Measurements from ENCODE around the gene SEC14L2. TPM values are rescaled to one million over a fixed set of nuclear protein-coding genes. Genes with fewer than 3 reads are reported as not detected.

The SEC14L2 gene
- total and polyA plus RNA-seq, 2 donors (not counting 1 experiment from before 2014, with no cell fraction given) = 0.24 to 0.67 TPM

DNA sequence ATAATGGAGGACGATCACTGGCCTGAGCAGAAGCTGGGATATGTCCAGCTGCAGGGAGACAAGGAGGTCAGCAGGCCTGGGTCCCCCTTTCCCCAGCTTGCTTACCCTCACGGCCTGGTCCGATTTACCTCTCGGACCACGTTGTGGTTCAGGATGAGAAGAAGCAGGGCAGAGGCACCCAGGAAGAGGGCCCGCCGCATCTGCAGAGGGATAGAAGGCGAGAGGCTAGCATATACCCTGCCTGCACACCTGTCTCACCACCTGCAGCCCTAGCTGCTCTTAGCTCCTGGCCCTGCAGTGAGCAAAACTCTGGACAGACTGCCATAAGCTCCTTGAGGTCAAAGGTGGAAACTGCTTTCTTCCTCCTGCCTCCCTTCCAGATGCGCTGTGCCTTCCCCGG lies 10.9 kb upstream of the SEC14L2 start:
- no peaks in the 10 kb centered on the region for H3K27me3 ChIP-seq (replicated peaks in 1 of 4; ENCODE audit: control extremely low read depth in 1 of 4, control insufficient read depth in 3 of 4, insufficient read depth in 4 of 4, low read length in 3 of 4)
- H3K27ac ChIP-seq (ENCODE audit: low read length in 2 of 2) = no peak overlapping the region
- ChIA-PET CTCF (interaction anchor here (0.6 to 19.9 kb wide), 7 partner anchors 17 to 278 kb away, joined by 3 to 510 read pairs (median 4); partner anchors contain the start of genes CASTOR1, CCDC157 and SF3A1), POLR2A (interaction anchor here (3.1 kb wide), 1 partner anchor 98 kb away, joined by 20 read pairs; the partner anchor contains the start of gene CASTOR1)
- TF ChIP-seq, protein P1, sequence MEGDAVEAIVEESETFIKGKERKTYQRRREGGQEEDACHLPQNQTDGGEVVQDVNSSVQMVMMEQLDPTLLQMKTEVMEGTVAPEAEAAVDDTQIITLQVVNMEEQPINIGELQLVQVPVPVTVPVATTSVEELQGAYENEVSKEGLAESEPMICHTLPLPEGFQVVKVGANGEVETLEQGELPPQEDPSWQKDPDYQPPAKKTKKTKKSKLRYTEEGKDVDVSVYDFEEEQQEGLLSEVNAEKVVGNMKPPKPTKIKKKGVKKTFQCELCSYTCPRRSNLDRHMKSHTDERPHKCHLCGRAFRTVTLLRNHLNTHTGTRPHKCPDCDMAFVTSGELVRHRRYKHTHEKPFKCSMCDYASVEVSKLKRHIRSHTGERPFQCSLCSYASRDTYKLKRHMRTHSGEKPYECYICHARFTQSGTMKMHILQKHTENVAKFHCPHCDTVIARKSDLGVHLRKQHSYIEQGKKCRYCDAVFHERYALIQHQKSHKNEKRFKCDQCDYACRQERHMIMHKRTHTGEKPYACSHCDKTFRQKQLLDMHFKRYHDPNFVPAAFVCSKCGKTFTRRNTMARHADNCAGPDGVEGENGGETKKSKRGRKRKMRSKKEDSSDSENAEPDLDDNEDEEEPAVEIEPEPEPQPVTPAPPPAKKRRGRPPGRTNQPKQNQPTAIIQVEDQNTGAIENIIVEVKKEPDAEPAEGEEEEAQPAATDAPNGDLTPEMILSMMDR (IDR thresholded peaks at IDR 0.05) = no peak
- TF ChIP-seq EZH2 (IDR thresholded peaks at IDR 0.05; ENCODE audit: borderline replicate concordance, insufficient read depth, low read depth, low read length, poor library complexity, severe bottlenecking) = no peak
- Mint-ChIP-seq H3K4me1 (peaks cover 9% of the 10 kb centered on the region), H3K9me3 (ENCODE audit: insufficient read depth) (no peaks in the 10 kb centered on the region), H3K4me3 (peak overlapping the region; percentile 83), H3K27ac (no peak overlapping the region), H3K27me3 (no peaks in the 10 kb centered on the region)
- no peaks in the 10 kb centered on the region for H3K36me3 ChIP-seq (replicated peaks in 1 of 2; ENCODE audit: control extremely low read depth in 1 of 2, control insufficient read depth in 1 of 2, extremely low read depth in 1 of 2, insufficient read depth in 2 of 2, low read length in 1 of 2)
- H3K79me2 ChIP-seq (ENCODE audit: control insufficient read depth, insufficient read depth, low read length) = no peaks in the 10 kb centered on the region
- H3K4me2 ChIP-seq (replicated peaks; ENCODE audit: low read depth, low read length, poor library complexity, severe bottlenecking) = peak overlapping the region; percentile 85
- 99% methylated on average over 10 of the region's 10 CpGs for WGBS (ENCODE audit: insufficient coverage)
- intact Hi-C loops (cut with micrococcal nuclease) = no loop called here
- no peak for DNase-seq
- H3K4me3 ChIP-seq (ENCODE audit: control extremely low read depth in 1 of 5, extremely low read depth in 1 of 5, insufficient read depth in 1 of 5, low read depth in 2 of 5, low read length in 4 of 5) = no peak overlapping the region
- no peak for ATAC-seq (ENCODE audit: low read depth)
- no peaks in the 10 kb centered on the region for H4K20me1 ChIP-seq (ENCODE audit: control insufficient read depth, insufficient read depth, low read length, poor library complexity, severe bottlenecking)
- no peaks in the 10 kb centered on the region for H3K9me3 ChIP-seq (ENCODE audit: control extremely low read depth in 1 of 3, control insufficient read depth in 2 of 3, insufficient read depth in 1 of 3, low read length in 2 of 3)
- no peak overlapping the region for H2AFZ ChIP-seq (ENCODE audit: insufficient read depth, low read depth, low read length, poor library complexity, severe bottlenecking)
- peaks cover 7 to 12% of the 10 kb centered on the region in 2 donors for H3K4me1 ChIP-seq (ENCODE audit: control insufficient read depth in 2 of 2, insufficient read depth in 2 of 2, low read length in 2 of 2)
- no peak overlapping the region for H3K9ac ChIP-seq (ENCODE audit: low read length)

DNA sequence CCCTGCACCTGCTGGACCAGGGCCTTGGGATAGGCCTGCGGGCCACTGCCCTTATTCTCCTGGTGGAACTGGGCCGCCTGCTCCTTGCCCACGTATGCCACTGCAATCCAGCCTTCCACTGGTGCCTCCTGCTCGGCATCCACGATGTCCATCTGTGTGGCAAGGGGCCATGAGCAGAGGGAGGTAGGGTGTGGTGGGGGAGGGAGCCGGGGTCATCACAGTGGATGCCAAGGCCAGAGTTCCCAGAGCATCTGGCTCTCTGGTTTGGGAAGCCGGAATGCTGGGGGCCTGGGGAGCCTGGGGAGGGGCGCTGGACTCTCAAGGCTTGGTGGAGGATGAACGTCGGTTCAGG lies 10.2 kb upstream of the SEC14L2 start:
- Histone ChIP-seq H3K79me2 (ENCODE audit: control insufficient read depth, insufficient read depth, low read length) (no peaks in the 10 kb centered on the region), H3K4me2 (replicated peaks; ENCODE audit: low read depth, low read length, poor library complexity, severe bottlenecking) (peak overlapping the region; percentile 85), H3K9me3 (ENCODE audit: control extremely low read depth in 1 of 3, control insufficient read depth in 2 of 3, insufficient read depth in 1 of 3, low read length in 2 of 3) (no peaks in the 10 kb centered on the region), H3K4me1 (ENCODE audit: control insufficient read depth in 2 of 2, insufficient read depth in 2 of 2, low read length in 2 of 2) (peaks cover 14 to 19% of the 10 kb centered on the region in 2 donors), H3K9ac (ENCODE audit: low read length) (peak overlapping the region; percentile 48), H3K36me3 (replicated peaks in 1 of 2; ENCODE audit: control extremely low read depth in 1 of 2, control insufficient read depth in 1 of 2, extremely low read depth in 1 of 2, insufficient read depth in 2 of 2, low read length in 1 of 2) (no peaks in the 10 kb centered on the region), H3K27me3 (replicated peaks in 1 of 4; ENCODE audit: control extremely low read depth in 1 of 4, control insufficient read depth in 3 of 4, insufficient read depth in 4 of 4, low read length in 3 of 4) (no peaks in the 10 kb centered on the region), H3K4me3 (ENCODE audit: control extremely low read depth in 1 of 5, extremely low read depth in 1 of 5, insufficient read depth in 1 of 5, low read depth in 2 of 5, low read length in 4 of 5) (peak overlapping the region in 4 of 5 experiments; percentile 25 to 61 (median 42)), H4K20me1 (ENCODE audit: control insufficient read depth, insufficient read depth, low read length, poor library complexity, severe bottlenecking) (no peaks in the 10 kb centered on the region), H3K27ac (ENCODE audit: low read length in 2 of 2) (no peak overlapping the region), H2AFZ (ENCODE audit: insufficient read depth, low read depth, low read length, poor library complexity, severe bottlenecking) (peak overlapping the region; percentile 84)
- Mint-ChIP-seq H3K4me1 (peaks cover 16% of the 10 kb centered on the region), H3K27me3 (no peaks in the 10 kb centered on the region), H3K9me3 (ENCODE audit: insufficient read depth) (no peaks in the 10 kb centered on the region), H3K4me3 (peak overlapping the region; percentile 83), H3K27ac (no peak overlapping the region)
- no peak for DNase-seq
- 36% methylated on average over 10 of the region's 10 CpGs for WGBS (ENCODE audit: insufficient coverage)
- TF ChIP-seq, protein P1 (IDR thresholded peaks at IDR 0.05) = no peak
- TF ChIP-seq EZH2 (IDR thresholded peaks at IDR 0.05; ENCODE audit: borderline replicate concordance, insufficient read depth, low read depth, low read length, poor library complexity, severe bottlenecking) = no peak
- ChIA-PET POLR2A (interaction anchor here (0.6 to 3.1 kb wide), 2 partner anchors 98 to 148 kb away, joined by 4 to 20 read pairs; partner anchors contain the start of gene CASTOR1), CTCF (interaction anchor here (0.8 to 19.9 kb wide), 10 partner anchors 10 to 204 kb away, joined by 3 to 510 read pairs (median 4); partner anchors contain the start of genes CASTOR1, CCDC157, SEC14L2 and SF3A1)
- ATAC-seq (ENCODE audit: low read depth) = no peak
- intact Hi-C loops (cut with micrococcal nuclease) = no loop called here
